Measurements from ENCODE around the gene TAF6.

TAF6 gene

GRCh38 chr7:100065452-100066186, 53.5 kb downstream of the TAF6 start:
- peak; percentile 25 for DNase-seq

- no peak for DNase-seq
These were observed 55.0 kb downstream of the TAF6 start for GRCh38 chr7:100064162-100064561.

- DNase-seq: no peak
These were observed 55.8 kb downstream of the TAF6 start for GRCh38 chr7:100063376-100063775.

- no peak for DNase-seq
These were observed 57.5 kb downstream of the TAF6 start for GRCh38 chr7:100061518-100062193.

GRCh38 chr7:100059251-100059739, 59.9 kb downstream of the TAF6 start:
- DNase-seq: no peak

Data from fibroblast of skin of scalp (primary cell).